Suprapubic skin (tissue), 4 donors: ENCODE measurements around the gene GPR137B. TPM values are rescaled to one million over a fixed set of nuclear protein-coding genes. Genes with fewer than 3 reads are reported as not detected.

ENCODE experiments used
- DNase-seq, 2 donors: peaks; one replicate each; pipeline ENCODE4 v3.0.0-alpha.2; 2019; ENCODE audit warnings: low spot score in 2 of 2
- H3K27ac ChIP-seq: fragments of 200-600 bp; sonication (generic); one replicate; pipeline ENCODE4 v1.5.1; 2019
- H3K27me3 ChIP-seq: fragments of 200-600 bp; sonication (generic); one replicate; pipeline ENCODE4 v1.5.1; 2019
- H3K36me3 ChIP-seq: fragments of 200-600 bp; sonication (generic); one replicate; pipeline ENCODE4 v1.5.1; 2019
- H3K4me1 ChIP-seq: fragments of 200-600 bp; sonication (generic); one replicate; pipeline ENCODE4 v1.5.1; 2019
- H3K4me3 ChIP-seq: fragments of 200-600 bp; sonication (generic); one replicate; pipeline ENCODE4 v1.5.1; 2019; ENCODE audit warnings: mild to moderate bottlenecking
- H3K9me3 ChIP-seq: fragments of 200-600 bp; sonication (generic); one replicate; pipeline ENCODE4 v1.5.1; 2019
- EP300 ChIP-seq: sonication (generic); formaldehyde crosslinking; IDR thresholded peaks from one replicate; pipeline ENCODE4 v1.6.1; 2017; ENCODE audit warnings: antibody characterized with exemption
- POLR2A ChIP-seq, 2 donors: fragments of 450-650 bp; IDR thresholded peaks; one replicate each; pipeline ENCODE4 v1.6.1; 2017; ENCODE audit warnings: antibody characterized with exemption in 2 of 2, mild to moderate bottlenecking in 2 of 2, moderate library complexity in 2 of 2
- POLR2AphosphoS5 ChIP-seq, 3 donors: sonication (generic); formaldehyde crosslinking; IDR thresholded peaks; one replicate each; pipeline ENCODE4 v1.6.1; 2017; ENCODE audit warnings: antibody characterized with exemption in 3 of 3
- WGBS: methylation state at CpG from one replicate; pipeline ENCODE4 v1.1.5; 2018; 5-methylcytosine and 5-hydroxymethylcytosine counted together
- total RNA-seq, 4 donors: library from RNA; depleted of rRNA; stranded (reverse); fragments of >200 nt; gene quantifications; one replicate each; pipeline ENCODE4 v1.1.0, GENCODE V29; 2016
- TF ChIP-seq, protein P1 (sequence below), 2 donors: fragments of 200-600 bp in 1 of 2; fragments of 450-650 bp in 1 of 2; sonication (generic) in 1 of 2; IDR thresholded peaks; one replicate each; pipeline ENCODE4 v1.5.1; 2016 to 2019; ENCODE audit warnings: antibody characterized with exemption in 2 of 2, mild to moderate bottlenecking in 1 of 2, moderate library complexity in 1 of 2

GPR137B gene
- total RNA-seq, 4 donors from 2014 or later: 34.9 to 60.0 (median 47.2) TPM

- no peak for TF ChIP-seq POLR2A (IDR thresholded peaks at IDR 0.05)
- TF ChIP-seq EP300: no peak
- TF ChIP-seq, protein P1, sequence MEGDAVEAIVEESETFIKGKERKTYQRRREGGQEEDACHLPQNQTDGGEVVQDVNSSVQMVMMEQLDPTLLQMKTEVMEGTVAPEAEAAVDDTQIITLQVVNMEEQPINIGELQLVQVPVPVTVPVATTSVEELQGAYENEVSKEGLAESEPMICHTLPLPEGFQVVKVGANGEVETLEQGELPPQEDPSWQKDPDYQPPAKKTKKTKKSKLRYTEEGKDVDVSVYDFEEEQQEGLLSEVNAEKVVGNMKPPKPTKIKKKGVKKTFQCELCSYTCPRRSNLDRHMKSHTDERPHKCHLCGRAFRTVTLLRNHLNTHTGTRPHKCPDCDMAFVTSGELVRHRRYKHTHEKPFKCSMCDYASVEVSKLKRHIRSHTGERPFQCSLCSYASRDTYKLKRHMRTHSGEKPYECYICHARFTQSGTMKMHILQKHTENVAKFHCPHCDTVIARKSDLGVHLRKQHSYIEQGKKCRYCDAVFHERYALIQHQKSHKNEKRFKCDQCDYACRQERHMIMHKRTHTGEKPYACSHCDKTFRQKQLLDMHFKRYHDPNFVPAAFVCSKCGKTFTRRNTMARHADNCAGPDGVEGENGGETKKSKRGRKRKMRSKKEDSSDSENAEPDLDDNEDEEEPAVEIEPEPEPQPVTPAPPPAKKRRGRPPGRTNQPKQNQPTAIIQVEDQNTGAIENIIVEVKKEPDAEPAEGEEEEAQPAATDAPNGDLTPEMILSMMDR (IDR thresholded peaks at IDR 0.05): no peak
- TF ChIP-seq POLR2AphosphoS5 (IDR thresholded peaks at IDR 0.05): no peak
- Histone ChIP-seq H3K4me3 (no peak overlapping the region), H3K4me1 (no peaks in the 10 kb centered on the region), H3K27me3 (no peaks in the 10 kb centered on the region), H3K36me3 (no peaks in the 10 kb centered on the region), H3K27ac (no peak overlapping the region), H3K9me3 (no peaks in the 10 kb centered on the region)
- no peak for DNase-seq
- WGBS: 88% methylated on average over 1 of the region's 1 CpG
Measured at GRCh38 chr1:236133802-236134201, 8.5 kb upstream of the GPR137B start.

DNA sequence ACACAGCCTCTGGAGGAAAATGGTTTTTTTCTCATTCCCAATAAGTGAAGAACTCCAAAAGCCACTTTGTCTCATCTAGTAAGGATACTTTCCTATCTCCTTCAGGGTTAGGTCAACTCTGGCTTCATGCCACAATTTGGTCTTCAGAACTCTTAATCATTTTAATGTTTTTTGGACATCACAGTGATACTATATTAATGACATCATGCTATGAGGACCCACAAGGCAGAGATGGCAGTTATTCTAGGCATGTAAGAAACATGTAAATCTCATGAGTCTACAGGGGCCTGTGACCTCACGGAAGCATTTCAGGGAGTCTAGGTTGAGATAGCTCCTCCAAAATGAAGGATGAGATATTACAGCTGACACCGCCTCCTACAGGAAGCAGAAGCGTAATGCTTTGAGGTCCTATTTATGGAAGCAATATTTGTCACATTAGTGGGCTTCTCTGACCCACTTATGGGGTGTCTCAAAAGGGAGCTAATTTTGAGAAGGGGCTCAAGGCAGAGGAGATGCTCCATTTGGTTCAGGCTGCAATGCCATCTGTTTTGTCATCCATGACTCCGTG lies 5.0 kb upstream of the GPR137B start:
- no peaks in the 10 kb centered on the region for H3K36me3 ChIP-seq
- TF ChIP-seq EP300: no peak
- TF ChIP-seq POLR2A (IDR thresholded peaks at IDR 0.05): no peak
- no peak for TF ChIP-seq POLR2AphosphoS5 (IDR thresholded peaks at IDR 0.05)
- TF ChIP-seq, protein P1 (IDR thresholded peaks at IDR 0.05): no peak
- H3K27me3 ChIP-seq: no peaks in the 10 kb centered on the region
- H3K4me1 ChIP-seq: peaks cover 13% of the 10 kb centered on the region
- WGBS: 84% methylated on average over 4 of the region's 4 CpGs
- no peak overlapping the region for H3K27ac ChIP-seq
- no peak overlapping the region for H3K4me3 ChIP-seq
- no peak for DNase-seq
- no peaks in the 10 kb centered on the region for H3K9me3 ChIP-seq

- 92% methylated on average over 4 of the region's 4 CpGs for WGBS
- TF ChIP-seq EP300 (no peak), POLR2A (IDR thresholded peaks at IDR 0.05) (no peak), POLR2AphosphoS5 (IDR thresholded peaks at IDR 0.05) (no peak)
- TF ChIP-seq, protein P1 (IDR thresholded peaks at IDR 0.05): no peak
- H3K27ac ChIP-seq: no peak overlapping the region
- no peak overlapping the region for H3K4me3 ChIP-seq
- H3K4me1 ChIP-seq: peaks cover 34% of the 10 kb centered on the region
- H3K27me3 ChIP-seq: no peaks in the 10 kb centered on the region
- DNase-seq: no peak
- H3K9me3 ChIP-seq: no peaks in the 10 kb centered on the region
- no peaks in the 10 kb centered on the region for H3K36me3 ChIP-seq
Measured at GRCh38 chr1:236139495-236139894, 2.8 kb upstream of the GPR137B start.

- H3K27me3 ChIP-seq: no peaks in the 10 kb centered on the region
- TF ChIP-seq, protein P1 (IDR thresholded peaks at IDR 0.05): no peak
- TF ChIP-seq EP300: no peak
- no peak for TF ChIP-seq POLR2AphosphoS5 (IDR thresholded peaks at IDR 0.05)
- no peak for TF ChIP-seq POLR2A (IDR thresholded peaks at IDR 0.05)
- H3K4me3 ChIP-seq: peak overlapping the region; percentile 97
- no peak for DNase-seq
- H3K9me3 ChIP-seq: no peaks in the 10 kb centered on the region
- H3K4me1 ChIP-seq: peaks cover 44% of the 10 kb centered on the region
- H3K27ac ChIP-seq: no peak overlapping the region
- no peaks in the 10 kb centered on the region for H3K36me3 ChIP-seq
- 20% methylated on average over 18 of the region's 18 CpGs for WGBS
Measured at GRCh38 chr1:236140705-236141446, 1.5 kb upstream of the GPR137B start.

DNA sequence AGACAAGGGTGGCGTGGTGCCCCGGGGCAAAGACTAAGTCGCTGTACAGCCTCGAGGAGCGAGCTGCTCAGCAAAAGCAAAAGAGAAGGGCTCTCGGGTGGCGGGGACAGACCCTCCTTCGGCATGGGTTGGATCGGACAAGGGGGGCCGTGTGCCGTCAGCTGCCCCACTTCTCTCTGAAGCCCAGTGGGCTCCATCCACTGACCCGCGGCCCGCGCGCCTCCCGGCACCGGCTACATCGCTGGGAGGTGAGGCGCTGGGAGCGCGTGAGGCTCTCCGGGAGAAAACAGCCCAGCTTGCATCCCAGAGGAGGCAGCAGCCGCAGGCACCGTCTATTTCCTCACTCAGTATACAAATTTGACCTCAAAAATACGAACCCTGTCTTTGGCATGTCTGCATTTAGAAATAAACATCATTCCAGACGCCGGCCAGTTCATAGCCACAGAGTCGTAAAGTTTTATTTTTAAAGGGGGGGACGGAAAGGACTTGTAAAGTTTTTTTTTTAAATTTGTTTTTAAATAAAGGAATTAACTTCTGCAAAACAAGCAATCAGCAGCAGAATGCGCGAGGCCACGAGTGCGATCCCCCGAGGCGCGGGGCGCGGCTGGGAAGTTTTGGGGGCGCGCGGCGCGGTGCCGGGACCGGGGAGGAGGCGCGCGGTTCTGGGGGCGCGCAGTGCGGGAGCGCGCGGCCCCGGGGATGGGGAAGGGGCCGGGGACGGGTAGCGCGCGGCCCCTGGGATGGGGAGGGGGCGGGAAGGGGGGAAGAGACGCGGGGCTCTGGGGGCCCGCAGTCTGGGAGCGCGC lies 689 bp upstream of the GPR137B start:
- no peaks in the 10 kb centered on the region for H3K27me3 ChIP-seq
- no peaks in the 10 kb centered on the region for H3K36me3 ChIP-seq
- DNase-seq: no peak
- no peaks in the 10 kb centered on the region for H3K9me3 ChIP-seq
- TF ChIP-seq POLR2AphosphoS5 (IDR thresholded peaks at IDR 0.05): no peak
- no peak for TF ChIP-seq POLR2A (IDR thresholded peaks at IDR 0.05)
- TF ChIP-seq EP300: no peak
- TF ChIP-seq, protein P1 (IDR thresholded peaks at IDR 0.05): no peak
- peak overlapping the region; percentile 97 for H3K4me3 ChIP-seq
- H3K27ac ChIP-seq: peak overlapping the region; percentile 51
- 1% methylated on average over 46 of the region's 67 CpGs for WGBS
- H3K4me1 ChIP-seq: peaks cover 45% of the 10 kb centered on the region
